Esophagus muscularis mucosa (tissue), 4 donors: ENCODE results near the gene XXYLT1. TPM values are rescaled to one million over a fixed set of nuclear protein-coding genes. Genes with fewer than 3 reads are reported as not detected.

Experiments
- DNase-seq: peaks from one replicate; pipeline ENCODE4 v3.0.0-alpha.2; 2017; ENCODE audit errors: extremely low spot score
- H3K27ac ChIP-seq, 4 donors: fragments of 200-600 bp; sonication (generic); replicated peaks in 1 of 4; 1 replicate in 3 of 4; 2 replicates in 1 of 4; pipeline ENCODE4 v1.5.1; 2016 to 2019; ENCODE audit warnings: mild to moderate bottlenecking in 1 of 4
- H3K27me3 ChIP-seq, 4 donors: fragments of 200-600 bp; sonication (generic); one replicate each; pipeline versions ENCODE4 v1.5.1 to v1.6.0; 2016 to 2019
- H3K36me3 ChIP-seq, 4 donors: fragments of 200-600 bp; sonication (generic); one replicate each; pipeline ENCODE4 v1.5.1; 2016 to 2019
- H3K4me1 ChIP-seq, 4 donors: fragments of 200-600 bp; sonication (generic); one replicate each; pipeline ENCODE4 v1.5.1; 2016 to 2019
- H3K4me3 ChIP-seq, 4 donors: fragments of 200-600 bp; sonication (generic); 1 replicate in 2 of 4; 2 replicates in 2 of 4; pipeline ENCODE4 v1.5.1; 2016 to 2019; ENCODE audit warnings: mild to moderate bottlenecking in 4 of 4, moderate library complexity in 1 of 4
- H3K9me3 ChIP-seq, 4 donors: fragments of 200-600 bp; sonication (generic); 1 replicate in 3 of 4; 2 replicates in 1 of 4; pipeline ENCODE4 v1.5.1; 2016 to 2019
- EP300 ChIP-seq: sonication (generic); formaldehyde crosslinking; IDR thresholded peaks from one replicate; pipeline ENCODE4 v1.6.1; 2017; ENCODE audit warnings: antibody characterized with exemption
- POLR2A ChIP-seq: fragments of 450-650 bp; IDR thresholded peaks from one replicate; pipeline ENCODE4 v1.6.1; 2017; ENCODE audit warnings: antibody characterized with exemption, moderate library complexity, mild to moderate bottlenecking, low read depth
- POLR2AphosphoS5 ChIP-seq, 2 donors: sonication (generic); formaldehyde crosslinking; IDR thresholded peaks; one replicate each; pipeline ENCODE4 v1.6.1; 2017; ENCODE audit warnings: antibody characterized with exemption in 2 of 2
- WGBS: methylation state at CpG from one replicate; pipeline ENCODE4 v1.1.5; 2018; 5-methylcytosine and 5-hydroxymethylcytosine counted together
- intact Hi-C: fragments of 100-400 bp; cut with DNase I; formaldehyde crosslinking; loops from one replicate; pipeline ENCODE4 v1.15.1; 2023
- total RNA-seq, 4 donors: library from RNA; depleted of rRNA; stranded (reverse); fragments of >200 nt; gene quantifications; one replicate each; pipeline versions ENCODE4 v1.1.0 to v1.2.1, GENCODE V29; 2016
- TF ChIP-seq, protein P1 (sequence below), 3 experiments: fragments of 200-600 bp in 2 of 3; fragments of 450-650 bp in 1 of 3; sonication (generic) in 2 of 3; IDR thresholded peaks; one replicate each; pipeline ENCODE4 v1.5.1; 2017 to 2019; ENCODE audit warnings: antibody characterized with exemption in 3 of 3, mild to moderate bottlenecking in 2 of 3, moderate library complexity in 1 of 3

Gene XXYLT1
- total RNA-seq, 4 donors from 2014 or later, result 8.8 to 18.5 (median 13.9) TPM

DNA sequence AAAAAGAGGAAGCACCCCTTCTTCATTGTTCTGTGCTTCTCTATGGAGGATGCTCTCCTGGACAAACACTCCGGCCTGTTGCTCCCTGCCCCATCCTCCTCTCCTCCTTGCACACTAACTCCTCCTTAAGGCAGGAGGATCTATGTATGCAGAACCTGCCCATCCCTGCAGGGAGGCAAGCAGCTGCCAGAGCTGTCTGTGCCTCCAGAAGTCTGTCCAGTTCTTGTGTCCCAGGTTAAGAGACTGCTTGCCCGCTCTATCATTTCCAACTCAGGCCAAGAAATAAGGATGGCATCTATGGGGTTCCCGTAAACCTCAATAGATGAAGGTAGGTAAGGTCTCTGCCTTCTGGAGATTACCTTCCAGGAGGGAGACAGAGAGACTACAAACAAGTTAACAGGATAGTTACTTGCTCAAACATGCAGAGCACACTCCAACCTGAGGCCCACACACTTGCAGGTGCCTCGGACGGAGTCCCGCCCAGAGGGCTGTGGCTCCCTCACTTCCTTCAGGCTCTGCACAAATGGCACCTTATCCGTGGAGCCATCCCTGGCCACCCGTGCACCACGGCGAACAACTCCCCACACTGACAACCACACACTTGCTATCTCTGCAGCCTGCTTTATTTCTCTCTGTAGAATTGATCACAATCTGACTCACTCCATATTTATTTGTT is 6.9 kb downstream of the XXYLT1 start:
- H3K4me1 ChIP-seq, result peaks cover 17 to 23% (median 22%) of the 10 kb centered on the region in 4 donors
- no peak overlapping the region for H3K27ac ChIP-seq
- no peak for DNase-seq
- intact Hi-C loops, result no loop called here
- 92% methylated on average over 10 of the region's 10 CpGs for WGBS
- H3K4me3 ChIP-seq, result no peak overlapping the region
- peaks cover 0 to 20% (median 0%) of the 10 kb centered on the region in 4 donors for H3K36me3 ChIP-seq
- H3K9me3 ChIP-seq, result no peaks in the 10 kb centered on the region
- no peaks in the 10 kb centered on the region for H3K27me3 ChIP-seq
- TF ChIP-seq POLR2A, result no peak
- TF ChIP-seq EP300, result no peak
- no peak for TF ChIP-seq POLR2AphosphoS5 (IDR thresholded peaks at IDR 0.05)
- TF ChIP-seq, protein P1, sequence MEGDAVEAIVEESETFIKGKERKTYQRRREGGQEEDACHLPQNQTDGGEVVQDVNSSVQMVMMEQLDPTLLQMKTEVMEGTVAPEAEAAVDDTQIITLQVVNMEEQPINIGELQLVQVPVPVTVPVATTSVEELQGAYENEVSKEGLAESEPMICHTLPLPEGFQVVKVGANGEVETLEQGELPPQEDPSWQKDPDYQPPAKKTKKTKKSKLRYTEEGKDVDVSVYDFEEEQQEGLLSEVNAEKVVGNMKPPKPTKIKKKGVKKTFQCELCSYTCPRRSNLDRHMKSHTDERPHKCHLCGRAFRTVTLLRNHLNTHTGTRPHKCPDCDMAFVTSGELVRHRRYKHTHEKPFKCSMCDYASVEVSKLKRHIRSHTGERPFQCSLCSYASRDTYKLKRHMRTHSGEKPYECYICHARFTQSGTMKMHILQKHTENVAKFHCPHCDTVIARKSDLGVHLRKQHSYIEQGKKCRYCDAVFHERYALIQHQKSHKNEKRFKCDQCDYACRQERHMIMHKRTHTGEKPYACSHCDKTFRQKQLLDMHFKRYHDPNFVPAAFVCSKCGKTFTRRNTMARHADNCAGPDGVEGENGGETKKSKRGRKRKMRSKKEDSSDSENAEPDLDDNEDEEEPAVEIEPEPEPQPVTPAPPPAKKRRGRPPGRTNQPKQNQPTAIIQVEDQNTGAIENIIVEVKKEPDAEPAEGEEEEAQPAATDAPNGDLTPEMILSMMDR (IDR thresholded peaks at IDR 0.05), result no peak

DNA sequence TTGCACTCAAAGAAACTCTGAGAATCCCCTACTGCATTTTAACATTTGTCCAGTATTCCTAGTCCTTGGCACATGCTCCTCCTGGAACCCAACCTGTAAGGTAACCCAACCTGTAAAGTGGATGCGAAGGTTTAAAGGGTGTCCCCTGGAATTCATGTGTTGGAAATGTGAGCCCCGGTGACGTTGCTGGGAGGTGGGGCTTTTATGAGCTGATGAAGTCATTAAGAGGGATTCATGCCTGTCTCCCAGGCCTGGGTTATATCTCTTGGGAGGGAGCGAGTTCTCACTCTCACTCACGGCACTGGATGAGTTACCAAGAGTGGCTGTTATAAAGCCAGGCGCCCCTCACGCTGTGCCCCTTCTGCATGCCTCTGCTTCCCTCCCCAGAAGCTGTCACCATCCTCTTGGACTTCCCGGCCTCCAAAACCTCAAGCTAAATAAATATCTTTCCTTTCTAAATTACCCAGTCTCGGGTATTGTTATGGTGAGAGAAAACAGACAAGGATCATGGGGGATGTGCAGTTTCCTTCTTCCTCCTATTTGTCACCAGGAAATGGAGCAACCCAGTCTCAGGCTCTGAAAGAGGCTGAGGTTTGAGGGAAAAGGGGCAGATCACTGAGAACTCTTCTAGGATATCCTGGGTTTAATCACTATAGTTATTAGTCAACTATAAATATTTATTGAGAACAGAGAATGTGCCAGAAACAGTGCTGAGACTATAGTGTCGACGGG is 7.6 kb downstream of the XXYLT1 start:
- intact Hi-C loops, result no loop called here
- no peak overlapping the region for H3K4me3 ChIP-seq
- no peak overlapping the region for H3K27ac ChIP-seq
- H3K36me3 ChIP-seq, result peaks cover 0 to 20% (median 0%) of the 10 kb centered on the region in 4 donors
- DNase-seq, result no peak
- peaks cover 23 to 25% (median 24%) of the 10 kb centered on the region in 4 donors for H3K4me1 ChIP-seq
- WGBS, result 72% methylated on average over 11 of the region's 11 CpGs
- H3K27me3 ChIP-seq, result no peaks in the 10 kb centered on the region
- TF ChIP-seq POLR2AphosphoS5 (IDR thresholded peaks at IDR 0.05) (no peak), EP300 (no peak), POLR2A (no peak)
- H3K9me3 ChIP-seq, result no peaks in the 10 kb centered on the region

DNA sequence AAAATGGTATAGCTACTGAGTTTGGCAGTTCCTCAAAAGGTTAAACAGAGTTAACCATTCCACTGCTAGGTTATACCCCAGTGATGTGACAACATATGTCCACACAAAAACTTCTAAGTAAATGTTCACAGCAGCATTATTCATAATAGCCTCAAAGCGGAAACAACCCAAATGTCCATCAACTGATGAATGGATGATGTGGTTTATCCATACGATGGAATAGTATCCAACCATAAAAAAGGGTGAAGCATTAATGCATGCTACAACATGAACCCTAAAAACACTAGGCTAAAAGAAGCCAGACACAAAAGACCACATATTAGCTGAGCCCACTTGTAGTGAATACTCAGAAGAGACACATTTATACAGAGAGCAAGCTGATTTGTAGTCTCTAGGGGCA is 9.0 kb downstream of the XXYLT1 start:
- H3K4me1 ChIP-seq, result peaks cover 32 to 38% (median 35%) of the 10 kb centered on the region in 4 donors
- H3K27ac ChIP-seq, result no peak overlapping the region
- intact Hi-C loops, result loop anchor here (2.0 kb wide), 1 partner anchor 577 kb away; the partner anchor contains the start of gene FAM43A
- DNase-seq, result peak; percentile 53
- WGBS, result 98% methylated on average over 2 of the region's 2 CpGs
- no peak overlapping the region for H3K4me3 ChIP-seq
- H3K36me3 ChIP-seq, result peaks cover 0 to 14% (median 0%) of the 10 kb centered on the region in 4 donors
- no peaks in the 10 kb centered on the region for H3K9me3 ChIP-seq
- TF ChIP-seq, protein P1 (IDR thresholded peaks at IDR 0.05), result no peak
- TF ChIP-seq POLR2A (no peak), EP300 (no peak)
- H3K27me3 ChIP-seq, result no peaks in the 10 kb centered on the region

DNA sequence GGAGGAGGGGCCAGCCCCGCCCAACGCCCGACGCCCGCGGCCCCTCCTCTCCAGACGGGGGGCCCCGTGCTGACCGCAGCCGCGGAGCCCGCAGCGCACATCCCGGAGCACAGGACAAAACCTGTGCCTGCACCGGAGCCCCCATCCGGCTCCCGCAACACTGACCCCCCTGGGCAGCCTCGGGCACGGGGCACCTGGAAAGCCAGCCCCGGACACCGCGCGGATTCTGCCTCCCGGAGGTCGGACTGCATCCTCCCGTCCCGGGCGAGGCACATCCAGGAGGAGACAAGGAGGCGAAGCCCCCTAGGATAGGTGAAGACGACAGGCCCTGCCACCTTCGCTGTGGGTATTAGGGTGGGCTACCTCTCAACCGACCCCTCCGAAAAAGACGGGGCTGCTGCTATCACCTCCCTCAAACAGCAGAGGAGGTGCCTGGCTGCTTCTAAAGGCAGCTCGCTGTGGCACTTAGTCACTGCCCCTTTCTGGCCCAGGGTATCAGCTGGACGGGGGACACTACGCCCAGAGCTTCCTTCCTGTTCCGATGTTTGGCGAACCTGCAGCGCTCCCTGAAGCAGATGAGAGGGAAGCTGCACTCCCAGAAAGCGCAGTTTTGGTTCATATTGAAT is 10.6 kb downstream of the XXYLT1 start:
- intact Hi-C loops, result loop anchor here (2.0 kb wide), 1 partner anchor 576 kb away; the partner anchor contains the start of gene FAM43A
- peak; percentile 90 for DNase-seq
- H3K27me3 ChIP-seq, result no peaks in the 10 kb centered on the region
- H3K36me3 ChIP-seq, result peaks cover 0 to 6% (median 0%) of the 10 kb centered on the region in 4 donors
- no peaks in the 10 kb centered on the region for H3K9me3 ChIP-seq
- H3K4me1 ChIP-seq, result peaks cover 32 to 39% (median 35%) of the 10 kb centered on the region in 4 donors
- H3K4me3 ChIP-seq, result peak overlapping the region; percentile 73 to 91 (median 75)
- WGBS, result 14% methylated on average over 13 of the region's 41 CpGs
- H3K27ac ChIP-seq, result peak overlapping the region; percentile 91 to 96 (median 96)
- TF ChIP-seq, protein P1 (IDR thresholded peaks at IDR 0.05), result peak in 1 of 3 experiments; percentile 1
- no peak for TF ChIP-seq POLR2A
